ENCODE data around the gene TMEM19.
"Not testable (repeated sequence)": the region's sequence is repeated elsewhere in the genome, so short reads cannot be mapped to it uniquely, and the experiment has no call there.

The TMEM19 gene

GRCh38 chr12:71665090-71665463, 20.8 kb upstream of the TMEM19 start:
- no peak for DNase-seq (ENCODE audit: low read depth in 2 of 2, low spot score in 1 of 2)

- DNase-seq (ENCODE audit: low read depth in 2 of 2, low spot score in 1 of 2): no peak
These were observed 19.6 kb upstream of the TMEM19 start for GRCh38 chr12:71666259-71666658.

DNA sequence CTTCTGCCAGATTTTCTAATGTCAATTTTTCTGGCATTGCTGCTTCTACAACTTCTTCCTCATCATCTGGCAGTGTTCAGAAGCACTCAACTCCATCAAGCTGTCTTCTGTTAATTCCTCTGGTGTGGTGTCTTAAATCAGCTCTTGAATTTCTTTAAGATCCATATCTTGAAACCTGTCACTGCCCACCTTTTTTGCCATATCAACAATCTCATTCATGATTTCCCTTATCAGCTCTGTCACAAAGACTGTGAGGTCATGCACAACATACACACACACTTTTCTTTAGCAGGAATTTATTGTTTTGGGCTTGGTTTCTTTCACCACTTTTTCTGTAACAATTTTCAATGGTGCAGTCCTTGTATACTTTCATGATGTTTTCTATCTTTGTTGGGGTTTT, 14.6 kb upstream of the TMEM19 start:
- DNase-seq (ENCODE audit: low read depth in 2 of 2, low spot score in 1 of 2): no peak

GRCh38 chr12:71671816-71672215, 14.1 kb upstream of the TMEM19 start:
- no peak for DNase-seq (ENCODE audit: low read depth in 2 of 2, low spot score in 1 of 2)

- no peak for DNase-seq (ENCODE audit: low read depth in 2 of 2, low spot score in 1 of 2)
These were observed 3.4 kb upstream of the TMEM19 start for GRCh38 chr12:71682466-71682865.

DNA sequence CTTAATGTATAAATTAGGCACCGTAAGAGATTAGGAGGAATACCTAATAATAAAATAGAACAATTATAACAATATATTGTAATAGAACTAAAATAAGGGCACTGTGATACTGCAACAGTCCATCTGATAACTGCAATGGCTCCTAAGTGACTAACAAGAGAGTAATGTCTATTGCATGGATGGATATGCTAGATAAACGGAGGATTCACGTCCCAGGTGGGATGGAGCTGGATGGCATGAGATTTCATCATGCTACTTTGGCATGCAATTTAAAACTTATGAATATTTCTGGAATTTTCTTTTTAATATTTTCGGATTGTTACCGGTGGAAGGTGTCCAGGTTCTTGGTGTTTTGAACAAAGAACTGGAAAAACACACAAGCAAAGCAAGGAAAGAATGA, 2.2 kb upstream of the TMEM19 start:
- no peak for DNase-seq (ENCODE audit: low read depth in 2 of 2, low spot score in 1 of 2)

- DNase-seq (ENCODE audit: low read depth in 2 of 2, low spot score in 1 of 2): no peak
These were observed 1.8 kb upstream of the TMEM19 start for GRCh38 chr12:71684081-71684480.

- DNase-seq (ENCODE audit: low read depth in 2 of 2, low spot score in 1 of 2): no peak
These were observed 473 bp upstream of the TMEM19 start for GRCh38 chr12:71685312-71685906.

DNA sequence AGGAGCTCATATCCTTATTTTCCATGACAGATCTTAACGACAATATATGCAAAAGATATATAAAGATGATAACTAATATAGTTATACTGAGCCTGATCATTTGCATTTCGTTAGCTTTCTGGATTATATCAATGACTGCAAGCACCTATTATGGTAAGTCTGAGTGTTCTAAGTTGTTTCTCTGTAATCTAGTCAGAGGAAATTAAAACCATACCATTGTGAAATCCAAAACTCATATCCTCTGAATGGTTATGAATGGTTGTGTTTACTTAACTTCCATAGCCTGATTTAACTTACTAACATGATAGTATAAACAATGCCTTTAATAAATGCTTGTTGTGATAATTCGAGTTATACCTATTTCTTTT, 760 bp downstream of the TMEM19 start:
- no peak for DNase-seq (ENCODE audit: low read depth in 2 of 2, low spot score in 1 of 2)

GRCh38 chr12:71687172-71687571, 1.3 kb downstream of the TMEM19 start:
- DNase-seq (ENCODE audit: low read depth in 2 of 2, low spot score in 1 of 2): not testable (repeated sequence)

GRCh38 chr12:71688961-71689570, 3.2 kb downstream of the TMEM19 start:
- DNase-seq (ENCODE audit: low read depth in 2 of 2, low spot score in 1 of 2): no peak

DNA sequence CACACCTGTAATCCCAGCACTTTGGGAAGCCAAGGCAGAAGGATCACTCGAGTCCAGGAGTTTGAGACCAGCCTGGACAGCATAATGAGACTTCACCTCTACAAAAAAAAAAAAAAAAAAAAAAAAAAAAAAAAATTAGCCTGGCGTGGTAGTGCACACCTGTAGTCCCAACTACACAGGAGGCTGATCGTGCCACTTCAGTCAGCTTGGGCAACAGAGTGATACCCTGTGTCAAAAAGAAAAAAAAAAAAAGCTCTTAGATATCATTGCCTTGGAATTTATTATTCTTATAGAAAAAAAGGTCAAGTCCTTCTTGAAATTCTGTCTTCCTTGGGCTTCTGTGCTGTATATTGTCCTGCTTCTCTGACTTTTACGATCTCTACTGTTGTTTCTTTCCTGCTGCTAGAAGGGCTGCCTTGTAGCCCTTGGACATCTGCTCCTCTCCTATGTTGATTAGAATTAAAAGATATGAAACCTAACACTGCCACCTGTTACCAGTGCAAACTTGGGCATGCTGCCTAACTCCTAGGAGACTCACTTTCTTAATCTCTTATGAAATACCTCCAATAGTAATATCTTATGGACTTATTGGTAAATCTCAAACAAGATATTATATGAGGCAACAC, 5.7 kb downstream of the TMEM19 start:
- no peak for DNase-seq (ENCODE audit: low read depth in 2 of 2, low spot score in 1 of 2)

GRCh38 chr12:71693126-71693525, 7.2 kb downstream of the TMEM19 start:
- no peak for DNase-seq (ENCODE audit: low read depth in 2 of 2, low spot score in 1 of 2)

DNA sequence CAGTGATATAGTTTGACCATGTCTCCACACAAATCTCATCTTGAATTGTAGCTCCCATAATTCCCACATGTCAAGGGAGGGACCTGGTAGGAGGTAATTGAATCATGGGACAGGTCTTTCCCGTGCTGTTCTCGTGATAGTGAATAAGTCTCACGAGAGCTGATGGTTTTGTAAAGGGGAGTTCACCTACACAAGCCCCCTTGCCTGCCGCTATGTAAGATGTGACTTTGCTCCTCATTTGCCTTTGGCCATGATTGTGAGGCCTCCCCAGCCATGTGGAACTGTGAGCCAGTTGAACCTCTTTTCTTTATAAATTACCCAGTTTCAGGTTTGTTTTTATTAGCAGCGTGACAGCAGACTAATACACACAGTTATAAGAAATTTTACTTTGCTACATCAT, 7.8 kb downstream of the TMEM19 start:
- not testable (repeated sequence) for DNase-seq (ENCODE audit: low read depth in 2 of 2, low spot score in 1 of 2)

- no peak for DNase-seq (ENCODE audit: low read depth in 2 of 2, low spot score in 1 of 2)
These were observed 8.4 kb downstream of the TMEM19 start for GRCh38 chr12:71694099-71694820.

- DNase-seq (ENCODE audit: low read depth in 2 of 2, low spot score in 1 of 2): no peak
These were observed 9.9 kb downstream of the TMEM19 start for GRCh38 chr12:71695782-71696181.

GRCh38 chr12:71702181-71702580, 16.3 kb downstream of the TMEM19 start:
- not testable (repeated sequence) for DNase-seq (ENCODE audit: low read depth in 2 of 2, low spot score in 1 of 2)

DNA sequence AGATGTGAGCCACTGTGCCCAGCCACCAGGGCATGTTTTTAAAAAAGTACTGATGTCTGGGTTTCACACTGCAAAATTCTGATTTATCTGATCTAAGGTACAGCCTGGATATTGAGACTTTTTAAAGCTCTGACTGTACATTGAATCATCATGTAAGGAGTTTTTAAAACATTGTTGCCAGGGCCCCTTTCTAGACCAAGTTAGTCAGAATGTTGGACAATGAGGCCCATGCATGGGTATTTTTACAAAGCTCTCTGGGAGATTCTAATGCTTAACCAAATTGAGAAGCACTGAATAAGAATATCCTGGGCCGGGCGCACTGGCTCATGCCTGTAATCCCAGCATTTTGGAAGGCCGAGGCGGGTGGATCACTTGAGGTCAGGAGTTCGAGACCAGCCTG, 16.7 kb downstream of the TMEM19 start:
- DNase-seq (ENCODE audit: low read depth in 2 of 2, low spot score in 1 of 2): no peak

- DNase-seq (ENCODE audit: low read depth in 2 of 2, low spot score in 1 of 2): no peak
These were observed 17.3 kb downstream of the TMEM19 start for GRCh38 chr12:71703206-71703605.

DNA sequence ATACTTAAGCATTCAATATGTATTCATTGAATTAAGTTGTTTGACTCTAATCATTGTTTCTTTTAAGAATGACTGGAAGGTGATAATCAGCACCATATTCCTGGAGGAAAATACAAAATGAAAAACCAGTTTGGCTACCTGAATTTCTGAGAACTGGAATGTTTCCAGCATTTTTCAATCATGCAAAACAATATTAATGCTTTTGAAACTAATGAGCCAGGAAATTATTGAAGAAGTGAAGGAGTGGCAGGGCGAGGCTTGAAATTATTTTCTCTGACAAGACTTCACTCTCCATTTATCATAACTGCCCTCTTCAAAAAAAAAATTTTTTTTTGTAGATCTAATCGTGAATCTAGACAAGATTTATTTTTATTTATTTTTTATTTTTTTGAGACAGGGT, 19.0 kb downstream of the TMEM19 start:
- DNase-seq (ENCODE audit: low read depth in 2 of 2, low spot score in 1 of 2): no peak

DNA sequence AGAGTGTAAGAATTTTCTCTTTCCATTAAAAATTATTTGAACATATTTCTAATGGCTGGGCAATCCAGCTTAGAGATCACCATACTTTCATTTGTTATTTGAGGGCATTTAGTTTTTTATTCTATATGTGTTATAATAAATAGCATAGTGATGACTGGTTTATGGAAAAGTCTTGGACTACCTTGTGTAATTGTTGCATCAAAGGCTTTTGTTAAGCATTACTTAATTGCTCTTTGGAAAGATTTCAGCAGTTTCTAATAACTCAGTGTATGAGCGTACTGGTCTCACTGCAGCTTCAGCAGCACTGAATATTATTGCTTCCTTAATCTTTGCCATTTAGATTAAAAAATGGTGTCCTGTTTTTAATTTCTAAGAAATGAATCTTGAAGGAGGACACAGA, 22.8 kb downstream of the TMEM19 start:
- no peak for DNase-seq (ENCODE audit: low read depth in 2 of 2, low spot score in 1 of 2)

Measured in stimulated activated CD8-positive, alpha-beta memory T cell treated with anti-CD3 and anti-CD28 coated beads, Interleukin-4, amount 100 ng/mL, for 1 hour (primary cell).